ENCODE results near the gene HS3ST3B1. TPM values are rescaled to one million over a fixed set of nuclear protein-coding genes. Genes with fewer than 3 reads are reported as not detected.

HS3ST3B1 gene
- total RNA-seq, 1 experiment from 2014 or later = 0.59 TPM

- in situ Hi-C loops (cut with HindIII; ENCODE audit: low pct_unique_long_range_greater_than_20kb, low sequenced_read_pairs) = no loop called here
- BruUV-seq (replicated peaks) = no TSS peak
- ChIA-PET POLR2A (interaction anchor here (0.6 kb wide), 1 partner anchor 659 kb away, joined by 3 read pairs; no protein-coding TSS in a partner anchor), CTCF (no interaction called here)
- no peak overlapping the region for H3K27ac ChIP-seq (ENCODE audit: low read length)
- H3K4me3 ChIP-seq (ENCODE audit: low read depth in 2 of 2, low read length in 2 of 2) = no peak overlapping the region
- TF ChIP-seq TCF7L2 (IDR thresholded peaks at IDR 0.05; ENCODE audit: low read depth, low read length) = no peak
- TF ChIP-seq SIN3A (IDR thresholded peaks at IDR 0.05; ENCODE audit: borderline replicate concordance, insufficient read depth, low read depth, low read length) = no peak
- no peak for TF ChIP-seq REST (IDR thresholded peaks at IDR 0.05; ENCODE audit: insufficient read depth in 1 of 2, low read depth in 2 of 2, low read length in 1 of 2)
- TF ChIP-seq POLR2AphosphoS5 (IDR thresholded peaks at IDR 0.05; ENCODE audit: low read depth, low read length) = no peak
- TF ChIP-seq CTCF (IDR thresholded peaks at IDR 0.05) = no peak
- no peaks in the 10 kb centered on the region for H3K9me3 ChIP-seq (ENCODE audit: control insufficient read depth, insufficient read depth, low read depth, low read length)
- no peaks in the 10 kb centered on the region for H3K4me1 ChIP-seq (ENCODE audit: control insufficient read depth, insufficient read depth, low read length)
- intact Hi-C loops (cut with micrococcal nuclease; ENCODE audit: unreplicated experiment) = no loop called here
- no peak for DNase-seq (ENCODE audit: low read depth, low spot score)
- no peak for ATAC-seq
- no peaks in the 10 kb centered on the region for H3K36me3 ChIP-seq (ENCODE audit: control insufficient read depth, insufficient read depth, low read length)
- H3K27me3 ChIP-seq (ENCODE audit: control insufficient read depth, insufficient read depth, low read length) = no peaks in the 10 kb centered on the region
These were observed 53.1 kb downstream of the HS3ST3B1 start for GRCh38 chr17:14353861-14354474.

- ChIA-PET POLR2A (no interaction called here), CTCF (no interaction called here)
- Histone ChIP-seq H3K27ac (ENCODE audit: low read length) (no peak overlapping the region), H3K27me3 (ENCODE audit: control insufficient read depth, insufficient read depth, low read length) (no peaks in the 10 kb centered on the region), H3K4me3 (ENCODE audit: low read depth in 2 of 2, low read length in 2 of 2) (no peak overlapping the region), H3K9me3 (ENCODE audit: control insufficient read depth, insufficient read depth, low read depth, low read length) (no peaks in the 10 kb centered on the region), H3K36me3 (ENCODE audit: control insufficient read depth, insufficient read depth, low read length) (no peaks in the 10 kb centered on the region), H3K4me1 (ENCODE audit: control insufficient read depth, insufficient read depth, low read length) (no peaks in the 10 kb centered on the region)
- DNase-seq (ENCODE audit: low read depth, low spot score) (no peak), ATAC-seq (no peak)
- in situ Hi-C loops (cut with HindIII; ENCODE audit: low pct_unique_long_range_greater_than_20kb, low sequenced_read_pairs) (no loop called here), intact Hi-C loops (cut with micrococcal nuclease; ENCODE audit: unreplicated experiment) (no loop called here)
- BruUV-seq (replicated peaks) = no TSS peak
- no peak for TF ChIP-seq POLR2AphosphoS5 (IDR thresholded peaks at IDR 0.05; ENCODE audit: low read depth, low read length)
- no peak for TF ChIP-seq CTCF (IDR thresholded peaks at IDR 0.05)
- no peak for TF ChIP-seq REST (IDR thresholded peaks at IDR 0.05; ENCODE audit: insufficient read depth in 1 of 2, low read depth in 2 of 2, low read length in 1 of 2)
- TF ChIP-seq SIN3A (IDR thresholded peaks at IDR 0.05; ENCODE audit: borderline replicate concordance, insufficient read depth, low read depth, low read length) = no peak
- TF ChIP-seq TCF7L2 (IDR thresholded peaks at IDR 0.05; ENCODE audit: low read depth, low read length) = no peak
These were observed 53.9 kb downstream of the HS3ST3B1 start for GRCh38 chr17:14354807-14355206.

Measured in Panc1 (cell line).